ENCODE measurements around the gene B4GALT3.

DNA sequence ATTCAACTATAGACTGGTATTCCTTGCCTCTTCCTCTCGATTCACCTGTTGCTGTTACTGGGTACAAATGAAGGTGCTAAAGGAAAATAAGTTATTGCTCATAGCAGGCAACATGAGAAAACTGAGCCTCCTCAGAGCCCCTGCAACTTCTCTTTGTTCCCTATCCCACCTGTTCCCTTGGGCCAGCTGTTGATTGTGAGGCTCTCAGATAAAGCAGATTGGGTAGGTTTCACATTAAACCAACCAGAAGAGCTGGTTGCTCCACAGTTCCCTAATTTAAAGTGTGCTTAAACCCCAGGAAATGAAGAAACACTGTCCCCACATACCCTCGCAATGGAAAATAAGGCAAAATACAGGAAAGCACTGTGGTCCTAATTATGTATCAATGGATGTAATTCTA is 49.7 kb downstream of the B4GALT3 start:
- TF ChIP-seq, protein P1, sequence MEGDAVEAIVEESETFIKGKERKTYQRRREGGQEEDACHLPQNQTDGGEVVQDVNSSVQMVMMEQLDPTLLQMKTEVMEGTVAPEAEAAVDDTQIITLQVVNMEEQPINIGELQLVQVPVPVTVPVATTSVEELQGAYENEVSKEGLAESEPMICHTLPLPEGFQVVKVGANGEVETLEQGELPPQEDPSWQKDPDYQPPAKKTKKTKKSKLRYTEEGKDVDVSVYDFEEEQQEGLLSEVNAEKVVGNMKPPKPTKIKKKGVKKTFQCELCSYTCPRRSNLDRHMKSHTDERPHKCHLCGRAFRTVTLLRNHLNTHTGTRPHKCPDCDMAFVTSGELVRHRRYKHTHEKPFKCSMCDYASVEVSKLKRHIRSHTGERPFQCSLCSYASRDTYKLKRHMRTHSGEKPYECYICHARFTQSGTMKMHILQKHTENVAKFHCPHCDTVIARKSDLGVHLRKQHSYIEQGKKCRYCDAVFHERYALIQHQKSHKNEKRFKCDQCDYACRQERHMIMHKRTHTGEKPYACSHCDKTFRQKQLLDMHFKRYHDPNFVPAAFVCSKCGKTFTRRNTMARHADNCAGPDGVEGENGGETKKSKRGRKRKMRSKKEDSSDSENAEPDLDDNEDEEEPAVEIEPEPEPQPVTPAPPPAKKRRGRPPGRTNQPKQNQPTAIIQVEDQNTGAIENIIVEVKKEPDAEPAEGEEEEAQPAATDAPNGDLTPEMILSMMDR (IDR thresholded peaks at IDR 0.05; ENCODE audit: extremely low read depth in 1 of 2, insufficient read depth in 1 of 2, low read depth in 1 of 2, low read length in 2 of 2), result no peak
- no peak for TF ChIP-seq POLR2AphosphoS5 (IDR thresholded peaks at IDR 0.05; ENCODE audit: insufficient read depth, low read depth, low read length)
- no peak for TF ChIP-seq FOS (IDR thresholded peaks at IDR 0.05; ENCODE audit: borderline replicate concordance, insufficient read depth, low read length)
- TF ChIP-seq MYC (IDR thresholded peaks at IDR 0.05; ENCODE audit: low read depth, low read length), result no peak
- TF ChIP-seq POLR2A (IDR thresholded peaks at IDR 0.05; ENCODE audit: low read depth, low read length), result no peak
- no peak for TF ChIP-seq JUN (IDR thresholded peaks at IDR 0.05; ENCODE audit: borderline replicate concordance, insufficient read depth, insufficient read length, low read depth)
